ENCODE measurements around the gene S100P.

- TF ChIP-seq POLR2AphosphoS5 (IDR thresholded peaks at IDR 0.05; ENCODE audit: low read depth, low read length) (no peak), POLR2A (IDR thresholded peaks at IDR 0.05; ENCODE audit: low read depth, low read length) (no peak), TAF1 (IDR thresholded peaks at IDR 0.05; ENCODE audit: low read depth, low read length) (no peak)
Measured at GRCh38 chr4:6740347-6740746, 46.7 kb downstream of the S100P start.

All from GM12891 (cell line).